ENCODE measurements around the gene CELSR3.

Gene CELSR3

GRCh38 chr3:48594417-48595049 is 68.2 kb downstream of the CELSR3 start:
- no peak for TF ChIP-seq CTCF (IDR thresholded peaks at IDR 0.05; ENCODE audit: low read depth, low read length, missing control alignments)
- DNase-seq (ENCODE audit: low read depth) = no peak
- no peak overlapping the region for H3K4me3 ChIP-seq (ENCODE audit: low read depth, low read length)

- DNase-seq (ENCODE audit: low read depth) = no peak
- no peak overlapping the region for H3K4me3 ChIP-seq (ENCODE audit: low read depth, low read length)
- TF ChIP-seq CTCF (IDR thresholded peaks at IDR 0.05; ENCODE audit: low read depth, low read length, missing control alignments) = no peak
Measured at GRCh38 chr3:48593337-48593736, 69.3 kb downstream of the CELSR3 start.

- H3K4me3 ChIP-seq (ENCODE audit: low read depth, low read length) = no peak overlapping the region
- DNase-seq (ENCODE audit: low read depth) = no peak
Measured at GRCh38 chr3:48592519-48593087, 70.1 kb downstream of the CELSR3 start.

GRCh38 chr3:48591886-48592518 is 70.7 kb downstream of the CELSR3 start:
- TF ChIP-seq CTCF (IDR thresholded peaks at IDR 0.05; ENCODE audit: low read depth, low read length, missing control alignments) = no peak
- DNase-seq (ENCODE audit: low read depth) = no peak
- no peak overlapping the region for H3K4me3 ChIP-seq (ENCODE audit: low read depth, low read length)

More at GRCh38 chr3:48592519-48593087, 70.1 kb downstream of the CELSR3 start:
- TF ChIP-seq CTCF (IDR thresholded peaks at IDR 0.05; ENCODE audit: low read depth, low read length, missing control alignments) = no peak

GRCh38 chr3:48591436-48591835 is 71.2 kb downstream of the CELSR3 start:
- TF ChIP-seq CTCF (IDR thresholded peaks at IDR 0.05; ENCODE audit: low read depth, low read length, missing control alignments) = no peak
- no peak for DNase-seq (ENCODE audit: low read depth)

GRCh38 chr3:48588230-48588629 is 74.5 kb downstream of the CELSR3 start:
- no peak for DNase-seq (ENCODE audit: low read depth)
- no peak overlapping the region for H3K4me3 ChIP-seq (ENCODE audit: low read depth, low read length)
- no peak for TF ChIP-seq CTCF (IDR thresholded peaks at IDR 0.05; ENCODE audit: low read depth, low read length, missing control alignments)

More at GRCh38 chr3:48591436-48591835, 71.2 kb downstream of the CELSR3 start:
- no peak overlapping the region for H3K4me3 ChIP-seq (ENCODE audit: low read depth, low read length)

Data from GM12864 (cell line).